Measurements from ENCODE around the gene WWC1. TPM values are rescaled to one million over a fixed set of nuclear protein-coding genes. Genes with fewer than 3 reads are reported as not detected.

Gene WWC1
- total and polyA plus RNA-seq, 10 of the 15 experiments (the other 5 are each of a cell fraction or from before 2014, with no cell fraction given), result 0.50 to 7.8 (median 2.5) TPM

DNA sequence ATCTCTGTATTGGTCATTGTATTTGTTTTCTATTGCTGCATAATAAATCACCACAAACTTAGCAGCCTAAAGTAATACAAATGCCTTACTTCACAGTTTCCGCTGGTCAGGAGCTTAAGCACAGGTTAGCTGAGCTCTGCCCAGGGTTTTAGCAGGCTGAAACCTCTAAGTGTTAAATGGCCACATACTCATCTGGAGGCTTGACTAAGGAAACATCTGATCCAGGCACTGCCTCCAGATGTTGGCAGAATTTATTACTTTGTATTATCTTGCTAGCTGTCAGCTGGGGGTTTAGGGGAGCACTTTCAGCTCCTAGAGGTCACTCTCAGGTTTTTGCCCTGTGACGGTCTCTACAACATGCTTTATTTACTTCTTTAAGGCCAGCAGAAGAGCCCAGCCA lies 171.6 kb downstream of the WWC1 start (continued):
- no peak for TF ChIP-seq CUX1 (IDR thresholded peaks at IDR 0.05; ENCODE audit: insufficient replicate concordance, low read depth, low read length)
- no peak for TF ChIP-seq CREM (IDR thresholded peaks at IDR 0.05; ENCODE audit: low read depth)
- TF ChIP-seq SMAD1 (IDR thresholded peaks at IDR 0.05; ENCODE audit: low read depth, partially characterized antibody), result no peak
- TF ChIP-seq EP300 (IDR thresholded peaks at IDR 0.05; ENCODE audit: borderline replicate concordance in 1 of 2, control insufficient read depth in 1 of 2, low read depth in 2 of 2, low read length in 2 of 2), result no peak
- TF ChIP-seq HDAC6 (IDR thresholded peaks at IDR 0.05; ENCODE audit: unreplicated experiment), result no peak
- TF ChIP-seq, protein P1, sequence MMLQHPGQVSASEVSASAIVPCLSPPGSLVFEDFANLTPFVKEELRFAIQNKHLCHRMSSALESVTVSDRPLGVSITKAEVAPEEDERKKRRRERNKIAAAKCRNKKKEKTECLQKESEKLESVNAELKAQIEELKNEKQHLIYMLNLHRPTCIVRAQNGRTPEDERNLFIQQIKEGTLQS (IDR thresholded peaks at IDR 0.05; ENCODE audit: borderline replicate concordance, extremely low read depth, low read depth, low read length), result no peak
- no peak for TF ChIP-seq PAX5 (IDR thresholded peaks at IDR 0.05; ENCODE audit: borderline replicate concordance, low read depth, low read length)
- no peak for TF ChIP-seq FOXM1 (IDR thresholded peaks at IDR 0.05; ENCODE audit: low read depth, low read length)
- no peak for TF ChIP-seq ZNF384 (IDR thresholded peaks at IDR 0.05; ENCODE audit: borderline replicate concordance, low read depth, low read length)
- TF ChIP-seq NRF1 (conservative IDR thresholded peaks at IDR 0.05; ENCODE audit: low read depth, low read length), result no peak
